IMR-90 (cell line): ENCODE data around the gene RPS6KA3.

Experiments used
- CEBPB ChIP-seq: IDR thresholded peaks from 2 replicates; pipeline ENCODE4 v1.6.1; 2012; ENCODE audit warnings: low read depth, low read length, improper control_type of control experiment
- CTCF ChIP-seq: conservative IDR thresholded peaks from 2 replicates; pipeline ENCODE4 v1.5.1; 2012; ENCODE audit warnings: mild to moderate bottlenecking, low read depth, low read length, improper control_type of control experiment
- ELK1 ChIP-seq: fragments of 150-350 bp; IDR thresholded peaks from 2 replicates; pipeline ENCODE4 v1.6.1; 2016; ENCODE audit warnings: low read depth, mild to moderate bottlenecking, low read length, moderate library complexity, borderline replicate concordance
- MXI1 ChIP-seq: IDR thresholded peaks from 2 replicates; pipeline ENCODE4 v1.6.1; 2012; ENCODE audit warnings: low read depth, mild to moderate bottlenecking, low read length, moderate library complexity, borderline replicate concordance
- NFE2L2 ChIP-seq: fragments of 150-350 bp; IDR thresholded peaks from 2 replicates; pipeline ENCODE4 v1.6.1; 2016; ENCODE audit warnings: low read depth, mild to moderate bottlenecking, low read length
- POLR2A ChIP-seq: IDR thresholded peaks from 2 replicates; pipeline ENCODE4 v1.6.1; 2012; ENCODE audit warnings: mild to moderate bottlenecking, low read depth, low read length

GRCh38 chrX:20217906-20218305 lies 48.8 kb downstream of the RPS6KA3 start:
- TF ChIP-seq CTCF (no peak), CEBPB (no peak), POLR2A (no peak), MXI1 (no peak), ELK1 (no peak), NFE2L2 (no peak)
